Activated CD8-positive, alpha-beta T cell treated with anti-CD3 and anti-CD28 coated beads for 36 hours (primary cell): ENCODE data around the gene NUMB. TPM values are rescaled to one million over a fixed set of nuclear protein-coding genes. Genes with fewer than 3 reads are reported as not detected.

Experiments used
- ATAC-seq: fragments of 200-7000 bp; cut with Tn5 transposase; one replicate; pipeline ENCODE4 v1.10.0; 2021; ENCODE audit warnings: mild to moderate bottlenecking, moderate library complexity
- CTCF ChIA-PET: fragments of 350-600 bp; sonication (Branson Sonifier 250); formaldehyde crosslinking; loops from one replicate; lab custom pipeline; 2021; ENCODE audit warnings: antibody characterized with exemption; lab: Charles Lee
- POLR2A ChIA-PET: fragments of 350-600 bp; sonication (Branson Sonifier 250); formaldehyde crosslinking; loops from one replicate; lab custom pipeline; 2021; ENCODE audit warnings: antibody characterized with exemption; lab: Charles Lee
- DNase-seq: peaks from one replicate; pipeline ENCODE4 v3.0.0-alpha.2; 2020
- H3K27ac Mint-ChIP-seq: one replicate; pipeline ENCODE4 v1.8.0; 2021; ENCODE audit warnings: mild to moderate bottlenecking, mixed read lengths
- H3K27me3 Mint-ChIP-seq: one replicate; pipeline ENCODE4 v1.8.0; 2021; ENCODE audit warnings: mixed read lengths
- H3K36me3 Mint-ChIP-seq: one replicate; pipeline ENCODE4 v1.8.0; 2021; ENCODE audit warnings: low read depth, mixed read lengths
- H3K4me1 Mint-ChIP-seq: one replicate; pipeline ENCODE4 v1.8.0; 2021; ENCODE audit warnings: low read depth, mixed read lengths
- H3K4me3 Mint-ChIP-seq: one replicate; pipeline ENCODE4 v1.8.0; 2021; ENCODE audit warnings: mild to moderate bottlenecking, moderate library complexity, mixed read lengths
- H3K9me3 Mint-ChIP-seq: one replicate; pipeline ENCODE4 v1.8.0; 2021; ENCODE audit warnings: mixed read lengths
- CTCF ChIP-seq: fragments of 200-600 bp; IDR thresholded peaks from one replicate; pipeline ENCODE4 v1.8.0; 2022; ENCODE audit warnings: antibody characterized with exemption, mild to moderate bottlenecking
- intact Hi-C: fragments of 100-400 bp; cut with micrococcal nuclease; formaldehyde crosslinking; loops from one replicate; pipeline ENCODE4 v1.10.0; 2022
- total RNA-seq, 2 experiments: library from RNA; stranded (reverse); gene quantifications; one replicate each; pipeline ENCODE4 v1.2.3, GENCODE V29; 2021

Gene NUMB
- total RNA-seq, 2 experiments from 2014 or later, result 31.8 to 33.0 TPM

DNA sequence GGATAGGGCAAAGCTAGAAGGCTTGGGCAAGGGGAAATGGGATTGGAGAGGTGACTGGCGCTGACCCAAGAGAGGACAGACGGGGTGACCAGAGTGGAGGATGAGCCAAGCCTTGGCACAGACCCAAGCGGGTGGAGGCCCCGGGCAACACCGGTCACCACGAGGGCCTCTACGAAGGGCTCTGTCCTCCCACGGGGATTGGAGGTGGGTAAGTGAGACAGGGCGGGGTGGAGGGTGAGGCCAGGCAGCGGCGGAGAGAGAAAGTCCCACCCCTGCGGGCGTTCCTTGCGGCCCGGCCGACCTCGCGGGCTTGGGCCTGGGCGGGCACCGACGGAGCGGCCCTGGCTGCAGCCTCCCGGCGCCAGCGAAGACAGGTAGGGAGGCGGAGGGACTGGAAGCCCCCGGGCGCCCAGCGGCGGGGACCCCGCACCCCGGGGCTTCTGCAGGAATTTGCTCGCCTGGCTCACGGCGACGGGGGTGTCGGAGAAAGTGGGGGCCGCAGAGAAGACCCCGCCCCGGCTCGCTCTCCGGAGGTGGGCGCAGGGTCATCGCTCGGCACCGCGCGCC lies 221.0 kb downstream of the NUMB start, which contains the start of gene PAPLN:
Gene PAPLN (plus strand): TSS at position 288 of the 567 bp plus-strand sequence. CDS start 2,273 bp downstream, outside the sequence.
- ATAC-seq, result peak; percentile 55
- Mint-ChIP-seq H3K4me1 (peaks cover 10% of the 10 kb centered on the region), H3K27ac (no peak within 1 kb of the TSS), H3K27me3 (peaks cover 71% of the 10 kb centered on the region), H3K9me3 (no peaks in the 10 kb centered on the region), H3K4me3 (peak within 1 kb of the TSS; percentile 20), H3K36me3 (no peaks in the 10 kb centered on the region)
- intact Hi-C loops, result no loop called here
- ChIA-PET POLR2A (no interaction called here), CTCF (no interaction called here)
- no peak for DNase-seq
- no peak for TF ChIP-seq CTCF

DNA sequence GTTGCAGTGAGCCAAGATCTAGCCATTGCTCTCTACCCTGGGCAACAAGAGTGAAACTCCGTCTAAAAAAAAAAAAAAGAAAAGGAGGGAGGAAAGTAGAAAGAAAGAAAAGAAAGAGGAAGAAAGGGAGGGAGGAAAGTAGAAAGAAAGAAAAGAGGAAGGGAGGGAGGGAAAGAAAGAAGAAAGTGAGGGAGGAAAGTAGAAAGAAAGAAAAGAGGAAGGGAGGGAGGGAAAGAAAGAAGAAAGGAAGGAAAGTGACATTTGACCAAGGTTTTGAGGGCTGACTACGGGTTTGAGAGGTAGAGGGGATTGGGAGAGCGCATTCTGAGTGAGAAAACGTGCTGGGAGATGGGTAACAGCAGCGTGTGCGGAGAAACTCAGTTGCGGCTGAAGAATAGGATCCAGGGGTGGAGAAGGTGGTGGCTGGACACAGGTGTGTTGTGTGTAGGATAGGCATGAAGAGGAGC lies 221.6 kb downstream of the NUMB start:
- TF ChIP-seq CTCF, result no peak
- POLR2A ChIA-PET, result interaction anchor here (1.1 kb wide), 1 partner anchor 227 kb away, joined by 3 read pairs; no protein-coding TSS in a partner anchor
- CTCF ChIA-PET, result no interaction called here
- no peak for ATAC-seq
- Mint-ChIP-seq H3K9me3 (no peaks in the 10 kb centered on the region), H3K36me3 (no peaks in the 10 kb centered on the region), H3K27ac (no peak overlapping the region), H3K4me1 (peaks cover 10% of the 10 kb centered on the region), H3K27me3 (peaks cover 68% of the 10 kb centered on the region), H3K4me3 (peak overlapping the region; percentile 16)
- intact Hi-C loops, result no loop called here
- no peak for DNase-seq

- DNase-seq, result no peak
- CTCF ChIA-PET, result interaction anchor here (1.0 kb wide), 1 partner anchor 236 kb away, joined by 3 read pairs; no protein-coding TSS in a partner anchor
- intact Hi-C loops, result no loop called here
- Mint-ChIP-seq H3K4me1 (peaks cover 10% of the 10 kb centered on the region), H3K27me3 (peaks cover 65% of the 10 kb centered on the region), H3K27ac (no peak overlapping the region), H3K36me3 (no peaks in the 10 kb centered on the region), H3K4me3 (no peak overlapping the region), H3K9me3 (no peaks in the 10 kb centered on the region)
- POLR2A ChIA-PET, result interaction anchor here (1.1 kb wide), 1 partner anchor 227 kb away, joined by 3 read pairs; no protein-coding TSS in a partner anchor
- TF ChIP-seq CTCF, result no peak
- no peak for ATAC-seq
These were observed 222.2 kb downstream of the NUMB start for GRCh38 chr14:73236157-73236556.

DNA sequence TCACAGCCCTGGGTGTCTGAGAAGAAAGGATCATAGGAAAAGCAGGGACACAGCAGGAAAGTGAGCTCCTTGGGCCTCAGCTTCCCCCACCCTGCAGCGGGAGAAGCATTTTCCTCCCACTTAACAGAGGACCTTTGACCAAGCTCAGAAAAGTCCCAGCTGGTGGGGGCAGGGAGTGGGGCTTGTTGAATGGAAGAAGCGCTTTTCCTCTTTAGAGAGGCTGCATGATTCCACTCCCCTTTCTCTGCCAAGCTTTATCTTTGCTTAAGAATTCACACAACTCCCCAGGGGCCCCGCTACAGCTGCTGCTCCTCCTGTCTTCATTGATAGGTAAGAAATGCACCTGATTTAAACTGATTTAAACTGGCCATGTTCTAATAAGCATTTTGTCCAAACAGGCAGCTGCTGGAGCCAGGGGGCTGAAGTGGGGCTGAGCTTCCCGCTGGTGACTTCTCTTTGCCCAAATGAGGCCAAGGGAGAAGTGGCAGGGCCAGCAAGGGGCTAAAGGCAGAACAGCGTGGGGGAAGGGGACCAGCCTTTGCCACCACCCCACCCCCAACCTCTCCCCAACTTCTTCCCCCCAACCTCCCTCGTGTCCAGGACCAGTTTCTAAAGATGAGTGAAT lies 222.7 kb downstream of the NUMB start:
- ATAC-seq (no peak), DNase-seq (no peak)
- Mint-ChIP-seq H3K36me3 (no peaks in the 10 kb centered on the region), H3K27ac (no peak overlapping the region), H3K9me3 (no peaks in the 10 kb centered on the region), H3K27me3 (peaks cover 60% of the 10 kb centered on the region), H3K4me3 (no peak overlapping the region), H3K4me1 (peaks cover 10% of the 10 kb centered on the region)
- intact Hi-C loops, result no loop called here
- TF ChIP-seq CTCF, result no peak
- ChIA-PET CTCF (interaction anchor here (1.0 kb wide), 1 partner anchor 236 kb away, joined by 3 read pairs; no protein-coding TSS in a partner anchor), POLR2A (interaction anchor here (1.1 kb wide), 1 partner anchor 228 kb away, joined by 3 read pairs; no protein-coding TSS in a partner anchor)
